Activated naive CD8-positive, alpha-beta T cell (primary cell): ENCODE data around the gene KMT2E.

Experiments used
- H3K27ac Mint-ChIP-seq: one replicate; pipeline ENCODE4 v1.8.0; 2021; ENCODE audit warnings: mixed read lengths
- H3K27me3 Mint-ChIP-seq: one replicate; pipeline ENCODE4 v1.8.0; 2021; ENCODE audit warnings: mixed read lengths
- H3K36me3 Mint-ChIP-seq: one replicate; pipeline ENCODE4 v1.8.0; 2021; ENCODE audit warnings: mixed read lengths
- H3K4me1 Mint-ChIP-seq: one replicate; pipeline ENCODE4 v1.8.0; 2021; ENCODE audit warnings: low read depth, mixed read lengths
- H3K4me3 Mint-ChIP-seq: one replicate; pipeline ENCODE4 v1.8.0; 2021; ENCODE audit warnings: mild to moderate bottlenecking, mixed read lengths
- H3K9me3 Mint-ChIP-seq: one replicate; pipeline ENCODE4 v1.8.0; 2021; ENCODE audit warnings: low read depth, mixed read lengths

Gene KMT2E

GRCh38 chr7:105096306-105096705 lies 82.3 kb downstream of the KMT2E start:
- Mint-ChIP-seq H3K4me1 (peaks cover 37% of the 10 kb centered on the region), H3K4me3 (no peak overlapping the region), H3K27me3 (no peaks in the 10 kb centered on the region), H3K27ac (peak overlapping the region; percentile 34), H3K36me3 (peaks cover 10% of the 10 kb centered on the region), H3K9me3 (no peaks in the 10 kb centered on the region)

DNA sequence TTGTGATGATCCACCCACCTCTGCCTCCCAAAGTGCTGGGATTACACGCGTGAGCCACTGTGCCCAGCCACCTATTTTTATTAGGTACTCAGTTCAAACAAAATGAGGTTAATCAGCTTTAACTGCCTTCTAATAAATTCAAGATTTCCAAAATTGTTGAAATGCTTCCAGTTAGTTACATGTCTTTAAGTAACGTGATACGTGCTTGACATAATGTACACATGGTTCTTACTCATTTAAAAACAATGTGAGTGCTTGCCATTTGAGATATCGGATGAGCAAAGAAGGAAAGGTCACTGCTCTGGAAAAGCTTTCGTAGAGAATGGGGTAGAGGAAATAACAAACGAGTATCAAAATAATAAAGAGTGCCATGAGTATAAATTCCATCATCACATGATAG lies 83.6 kb downstream of the KMT2E start:
- Mint-ChIP-seq H3K27ac (peak overlapping the region; percentile 72), H3K4me1 (peaks cover 41% of the 10 kb centered on the region), H3K9me3 (no peaks in the 10 kb centered on the region), H3K27me3 (no peaks in the 10 kb centered on the region), H3K4me3 (peak overlapping the region; percentile 25), H3K36me3 (peaks cover 9% of the 10 kb centered on the region)

- Mint-ChIP-seq H3K4me1 (peaks cover 50% of the 10 kb centered on the region), H3K9me3 (no peaks in the 10 kb centered on the region), H3K27me3 (no peaks in the 10 kb centered on the region), H3K4me3 (peak overlapping the region; percentile 33), H3K36me3 (peaks cover 12% of the 10 kb centered on the region), H3K27ac (peak overlapping the region; percentile 83)
These were observed 85.0 kb downstream of the KMT2E start for GRCh38 chr7:105098863-105099515.

DNA sequence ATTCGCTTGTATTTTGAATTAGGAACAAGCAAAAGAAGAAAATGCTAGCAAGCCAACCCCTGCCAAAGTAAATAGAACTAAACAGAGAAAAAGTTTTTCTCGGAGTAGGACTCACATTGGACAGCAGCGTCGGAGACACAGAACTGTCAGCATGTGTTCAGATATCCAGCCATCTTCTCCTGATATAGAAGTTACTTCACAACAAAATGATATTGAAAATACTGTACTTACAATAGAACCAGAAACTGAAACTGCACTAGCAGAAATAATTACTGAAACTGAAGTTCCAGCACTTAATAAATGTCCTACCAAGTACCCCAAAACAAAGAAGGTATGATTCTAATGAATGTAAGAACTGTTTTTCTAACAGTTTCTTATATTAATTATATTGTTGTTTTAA lies 87.9 kb downstream of the KMT2E start:
- H3K4me1 Mint-ChIP-seq: peaks cover 51% of the 10 kb centered on the region
- H3K27ac Mint-ChIP-seq: peak overlapping the region; percentile 58
- H3K4me3 Mint-ChIP-seq: no peak overlapping the region
- H3K9me3 Mint-ChIP-seq: no peaks in the 10 kb centered on the region
- H3K27me3 Mint-ChIP-seq: no peaks in the 10 kb centered on the region
- peaks cover 12% of the 10 kb centered on the region for H3K36me3 Mint-ChIP-seq

DNA sequence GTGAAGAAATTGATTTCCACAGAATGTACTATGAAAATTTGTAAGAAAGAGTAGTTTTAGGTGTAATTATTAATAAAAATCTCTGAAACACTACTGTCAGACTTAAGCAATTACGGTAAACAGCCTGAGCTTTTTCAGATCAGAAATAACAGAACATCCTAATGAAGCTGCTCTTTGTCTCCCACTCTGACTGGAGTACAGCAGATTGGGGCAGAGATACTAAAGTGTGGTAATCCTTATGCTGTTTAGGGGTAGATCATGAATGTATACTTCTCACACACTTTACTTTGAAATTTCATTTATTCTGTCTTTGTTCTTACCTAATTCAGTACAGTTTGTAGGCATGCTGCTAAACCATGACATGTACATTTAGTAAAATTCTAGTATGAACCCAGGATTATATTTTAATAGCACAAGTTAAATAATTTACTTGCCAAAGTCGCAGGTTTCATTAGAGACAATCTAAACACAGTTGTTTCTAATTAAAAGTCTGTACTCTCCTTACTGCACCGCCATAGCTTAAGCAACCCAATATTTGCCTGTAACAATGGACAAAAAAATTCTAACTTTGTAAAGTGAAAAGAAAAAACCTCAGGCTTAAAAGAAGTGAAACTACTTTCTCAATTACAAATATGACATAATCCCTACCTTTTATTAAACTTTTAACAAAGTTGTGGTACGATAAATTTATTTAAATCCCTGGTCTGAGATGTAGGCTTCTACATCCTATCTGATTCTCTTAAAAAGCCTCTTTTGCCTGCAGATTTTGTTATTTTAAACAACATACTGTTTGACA lies 88.8 kb downstream of the KMT2E start:
- Mint-ChIP-seq H3K9me3 (no peaks in the 10 kb centered on the region), H3K4me3 (no peak overlapping the region), H3K36me3 (peaks cover 10% of the 10 kb centered on the region), H3K27ac (peak overlapping the region; percentile 67), H3K27me3 (no peaks in the 10 kb centered on the region), H3K4me1 (peaks cover 48% of the 10 kb centered on the region)

GRCh38 chr7:105105579-105105978 lies 91.6 kb downstream of the KMT2E start:
- Mint-ChIP-seq H3K4me1 (peaks cover 33% of the 10 kb centered on the region), H3K27me3 (no peaks in the 10 kb centered on the region), H3K27ac (peak overlapping the region; percentile 51), H3K4me3 (no peak overlapping the region), H3K9me3 (no peaks in the 10 kb centered on the region), H3K36me3 (peaks cover 7% of the 10 kb centered on the region)

GRCh38 chr7:105106473-105106872 lies 92.5 kb downstream of the KMT2E start:
- Mint-ChIP-seq H3K27ac (peak overlapping the region; percentile 81), H3K36me3 (peaks cover 5% of the 10 kb centered on the region), H3K4me3 (no peak overlapping the region), H3K9me3 (no peaks in the 10 kb centered on the region), H3K27me3 (no peaks in the 10 kb centered on the region), H3K4me1 (peaks cover 25% of the 10 kb centered on the region)

DNA sequence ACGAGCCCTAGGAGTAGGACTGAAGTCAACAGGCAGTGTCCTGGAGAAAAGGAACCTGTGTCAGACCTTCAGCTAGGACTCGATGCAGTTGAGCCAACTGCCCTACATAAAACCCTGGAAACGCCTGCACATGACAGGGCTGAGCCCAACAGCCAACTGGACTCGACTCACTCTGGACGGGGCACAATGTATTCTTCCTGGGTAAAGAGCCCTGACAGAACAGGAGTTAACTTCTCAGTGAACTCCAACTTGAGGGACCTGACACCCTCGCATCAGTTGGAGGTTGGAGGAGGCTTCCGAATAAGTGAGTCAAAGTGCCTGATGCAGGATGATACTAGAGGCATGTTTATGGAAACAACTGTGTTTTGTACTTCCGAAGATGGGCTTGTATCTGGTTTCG lies 93.5 kb downstream of the KMT2E start:
- Mint-ChIP-seq H3K4me1 (peaks cover 29% of the 10 kb centered on the region), H3K27ac (peak overlapping the region; percentile 34), H3K36me3 (peaks cover 12% of the 10 kb centered on the region), H3K27me3 (no peaks in the 10 kb centered on the region), H3K9me3 (no peaks in the 10 kb centered on the region), H3K4me3 (no peak overlapping the region)

DNA sequence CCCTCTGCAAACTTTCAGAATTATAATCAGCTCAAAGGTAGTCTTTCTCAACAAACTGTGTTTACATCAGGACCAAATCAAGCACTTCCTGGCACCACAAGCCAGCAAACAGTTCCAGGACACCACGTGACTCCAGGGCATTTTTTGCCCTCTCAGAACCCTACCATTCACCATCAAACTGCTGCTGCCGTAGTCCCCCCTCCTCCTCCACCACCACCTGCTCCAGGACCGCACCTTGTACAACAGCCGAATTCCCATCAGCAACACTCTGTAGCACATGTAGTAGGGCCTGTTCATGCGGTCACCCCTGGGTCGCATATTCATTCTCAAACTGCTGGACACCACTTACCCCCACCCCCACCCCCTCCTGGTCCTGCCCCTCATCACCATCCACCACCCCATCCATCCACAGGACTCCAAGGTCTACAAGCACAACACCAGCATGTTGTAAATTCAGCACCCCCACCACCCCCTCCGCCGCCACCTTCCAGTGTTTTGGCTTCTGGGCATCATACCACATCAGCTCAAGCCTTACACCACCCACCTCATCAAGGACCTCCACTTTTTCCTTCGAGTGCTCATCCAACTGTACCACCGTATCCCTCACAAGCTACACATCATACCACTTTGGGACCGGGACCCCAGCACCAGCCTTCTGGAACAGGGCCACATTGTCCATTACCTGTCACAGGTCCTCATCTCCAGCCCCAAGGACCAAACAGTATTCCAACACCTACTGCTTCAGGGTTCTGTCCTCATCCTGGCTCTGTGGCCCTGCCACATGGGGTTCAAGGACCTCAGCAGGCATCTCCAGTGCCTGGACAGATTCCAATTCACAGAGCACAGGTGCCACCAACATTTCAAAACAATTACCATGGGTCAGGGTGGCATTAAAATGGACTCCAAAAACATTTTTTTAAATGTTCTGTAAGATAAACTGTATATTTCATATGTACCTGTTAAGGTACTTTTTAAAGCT lies 98.7 kb downstream of the KMT2E start:
- Mint-ChIP-seq H3K4me3 (no peak overlapping the region), H3K27me3 (no peaks in the 10 kb centered on the region), H3K36me3 (peaks cover 27% of the 10 kb centered on the region), H3K27ac (peak overlapping the region; percentile 89), H3K4me1 (peaks cover 14% of the 10 kb centered on the region), H3K9me3 (peaks cover 7% of the 10 kb centered on the region)

DNA sequence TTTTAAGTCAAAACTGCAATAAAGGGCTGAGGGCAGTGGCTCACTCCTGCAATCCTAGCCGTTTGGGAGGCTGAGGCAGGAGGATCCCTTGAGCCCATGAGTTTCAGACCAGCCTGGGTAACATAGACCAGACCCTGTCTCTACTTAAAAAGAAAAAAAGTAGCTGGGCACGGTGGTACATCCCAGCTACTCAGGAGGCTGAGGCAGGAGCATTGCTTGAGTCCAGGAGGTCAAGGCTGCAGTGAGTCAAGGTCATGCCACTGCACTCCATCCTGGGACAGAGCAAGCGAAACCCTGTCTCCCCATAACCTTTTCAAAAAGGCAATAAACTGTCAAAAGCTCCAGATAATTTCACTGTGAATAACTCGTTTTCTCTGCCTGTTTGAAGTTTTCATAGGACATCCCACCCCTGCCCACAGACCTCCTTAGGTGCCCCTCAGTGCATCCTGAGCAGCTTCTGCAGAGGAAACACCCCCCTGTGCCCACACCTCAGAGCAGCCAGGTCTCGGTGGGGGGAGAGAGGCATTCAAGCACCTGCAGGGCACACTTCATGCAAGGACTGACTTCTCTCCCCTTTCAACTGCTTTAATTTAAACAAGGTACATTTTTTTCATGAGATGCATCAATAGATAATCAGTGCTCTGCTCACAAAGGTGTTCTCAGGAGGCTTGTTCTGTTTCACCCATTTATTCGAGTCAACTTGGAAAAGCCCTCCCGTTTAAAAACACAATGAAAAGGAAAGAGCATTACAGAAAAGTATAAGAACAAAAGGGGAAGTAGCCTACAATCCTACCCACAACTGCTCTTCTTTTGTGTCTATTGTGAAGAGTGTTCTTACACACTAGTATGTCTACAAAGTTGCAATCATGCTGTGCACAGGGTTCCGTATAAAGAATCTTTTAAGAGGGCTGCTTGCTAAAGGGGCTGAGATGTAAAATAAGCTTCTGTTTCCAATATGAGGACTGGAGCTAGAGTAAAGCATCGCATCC lies 104.9 kb downstream of the KMT2E start:
- H3K4me1 Mint-ChIP-seq: peaks cover 48% of the 10 kb centered on the region
- H3K4me3 Mint-ChIP-seq: no peak overlapping the region
- peaks cover 7% of the 10 kb centered on the region for H3K9me3 Mint-ChIP-seq
- H3K36me3 Mint-ChIP-seq: peaks cover 18% of the 10 kb centered on the region
- H3K27ac Mint-ChIP-seq: peak overlapping the region; percentile 56
- H3K27me3 Mint-ChIP-seq: no peaks in the 10 kb centered on the region

- peaks cover 51% of the 10 kb centered on the region for H3K4me1 Mint-ChIP-seq
- peak overlapping the region; percentile 61 for H3K27ac Mint-ChIP-seq
- no peak overlapping the region for H3K4me3 Mint-ChIP-seq
- H3K9me3 Mint-ChIP-seq: no peaks in the 10 kb centered on the region
- peaks cover 6% of the 10 kb centered on the region for H3K36me3 Mint-ChIP-seq
- no peaks in the 10 kb centered on the region for H3K27me3 Mint-ChIP-seq
These were observed 108.6 kb downstream of the KMT2E start for GRCh38 chr7:105122619-105123018.

DNA sequence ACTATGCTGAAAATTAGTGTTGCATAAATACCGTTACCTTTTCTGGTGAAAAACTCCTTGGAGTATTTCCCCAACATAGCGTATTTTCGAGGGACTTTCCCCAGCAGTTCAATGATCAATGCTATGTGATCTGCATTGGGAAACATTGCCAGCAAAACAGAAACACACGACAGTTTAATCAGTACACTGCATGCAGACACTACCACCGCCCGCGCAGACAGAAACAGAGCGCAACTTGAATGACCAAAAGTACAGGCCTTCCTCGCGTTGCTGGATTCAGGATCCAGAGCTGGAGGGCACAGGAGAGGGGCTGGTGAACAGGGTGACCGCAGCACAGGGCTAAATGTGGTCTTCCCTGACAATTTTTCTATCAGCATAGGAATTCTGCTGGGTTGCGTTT lies 111.7 kb downstream of the KMT2E start:
- Mint-ChIP-seq H3K9me3 (no peaks in the 10 kb centered on the region), H3K4me3 (no peak overlapping the region), H3K36me3 (peaks cover 6% of the 10 kb centered on the region), H3K4me1 (peaks cover 28% of the 10 kb centered on the region), H3K27ac (no peak overlapping the region), H3K27me3 (no peaks in the 10 kb centered on the region)

GRCh38 chr7:105126436-105126975 lies 112.5 kb downstream of the KMT2E start:
- no peaks in the 10 kb centered on the region for H3K27me3 Mint-ChIP-seq
- H3K27ac Mint-ChIP-seq: peak overlapping the region; percentile 23
- no peak overlapping the region for H3K4me3 Mint-ChIP-seq
- H3K9me3 Mint-ChIP-seq: no peaks in the 10 kb centered on the region
- peaks cover 8% of the 10 kb centered on the region for H3K36me3 Mint-ChIP-seq
- H3K4me1 Mint-ChIP-seq: peaks cover 25% of the 10 kb centered on the region

GRCh38 chr7:105127179-105127578 lies 113.2 kb downstream of the KMT2E start:
- Mint-ChIP-seq H3K36me3 (peaks cover 8% of the 10 kb centered on the region), H3K4me1 (peaks cover 21% of the 10 kb centered on the region), H3K9me3 (no peaks in the 10 kb centered on the region), H3K27ac (peak overlapping the region; percentile 46), H3K27me3 (no peaks in the 10 kb centered on the region), H3K4me3 (no peak overlapping the region)
